K562 (cell line): Measurements from ENCODE around the gene PHF24. TPM values are rescaled to one million over a fixed set of nuclear protein-coding genes. Genes with fewer than 3 reads are reported as not detected.

ENCODE experiments used
- ATF7 ChIP-seq: fragments of 450-650 bp; IDR thresholded peaks from 2 replicates; pipeline ENCODE4 v1.7.1; 2014; ENCODE audit warnings: mild to moderate bottlenecking, moderate library complexity
- CHCHD3 ChIP-seq: fragments of 250-450 bp; sonication (Bioruptor Pico); IDR thresholded peaks from 2 replicates; pipeline ENCODE4 v2.1.2; 2022; ENCODE audit warnings: mild to moderate bottlenecking
- DPF2 ChIP-seq: fragments of 450-650 bp; IDR thresholded peaks from 2 replicates; pipeline ENCODE4 v1.6.1; 2016
- FOSL1 ChIP-seq: fragments of 200-800 bp; sonication (Bioruptor generic); conservative IDR thresholded peaks from 2 replicates; pipeline ENCODE4 v1.6.1; 2016; ENCODE audit warnings: missing genetic modification characterization, missing compliant biosample characterization
- GTF2A2 ChIP-seq: IDR thresholded peaks from 2 replicates; pipeline ENCODE4 v1.6.1; 2016; ENCODE audit warnings: mild to moderate bottlenecking, missing genetic modification characterization, missing compliant biosample characterization
- JUND ChIP-seq, 2 experiments: IDR thresholded peaks; 2 replicates in 1 of 2; 3 replicates in 1 of 2; pipeline ENCODE4 v1.6.1; 2011; ENCODE audit warnings: borderline replicate concordance in 2 of 2, low read depth in 2 of 2, low read length in 2 of 2, improper control_type of control experiment in 1 of 2, missing biosample characterization in 1 of 2, missing genetic modification characterization in 1 of 2, missing genetic modification reagents in 1 of 2
- L3MBTL2 ChIP-seq: fragments of 450-650 bp; IDR thresholded peaks from 2 replicates; pipeline ENCODE4 v1.6.1; 2016; ENCODE audit warnings: mild to moderate bottlenecking, moderate library complexity
- LEF1 ChIP-seq: fragments of 450-650 bp; IDR thresholded peaks from 2 replicates; pipeline ENCODE4 v1.6.1; 2016; ENCODE audit warnings: mild to moderate bottlenecking
- MTF1 ChIP-seq: fragments of 250-450 bp; sonication (Bioruptor Pico); IDR thresholded peaks from 2 replicates; pipeline ENCODE4 v1.9.0; 2021; ENCODE audit warnings: moderate library complexity, mild to moderate bottlenecking, inconsistent platforms, borderline replicate concordance
- MYNN ChIP-seq, 2 experiments: sonication (generic); formaldehyde crosslinking in 1 of 2; IDR thresholded peaks; 2 replicates each; pipeline versions ENCODE4 v1.5.0 to v1.6.1; 2016 to 2020; ENCODE audit warnings: antibody characterized with exemption in 1 of 2, missing genetic modification reagents in 1 of 2
- POLR3G ChIP-seq: IDR thresholded peaks from 2 replicates; pipeline ENCODE4 v1.6.1; 2011; ENCODE audit not compliant: insufficient read length, insufficient replicate concordance; ENCODE audit errors: extremely low read depth
- RBFOX2 ChIP-seq: fragments of 200-400 bp; formaldehyde crosslinking; IDR thresholded peaks from 2 replicates; pipeline ENCODE4 v1.6.1; 2017; ENCODE audit warnings: low read depth, mild to moderate bottlenecking, low read length, moderate library complexity
- TRIM24 ChIP-seq, 2 experiments: fragments of 450-650 bp; IDR thresholded peaks; 2 replicates each; pipeline ENCODE4 v1.6.1; 2016
- ZNF589 ChIP-seq: fragments of 200-800 bp; sonication (Bioruptor generic); IDR thresholded peaks from 2 replicates; pipeline ENCODE4 v1.6.1; 2016; ENCODE audit warnings: low read depth, missing genetic modification characterization, missing compliant biosample characterization
- polyA plus RNA-seq, 8 experiments: library from polyadenylated mRNA; depleted of rRNA in 4 of 8; stranded (reverse) in 5 of 8; unstranded in 3 of 8; fragments of >200 nt; fragmentation: Nextera tagmentation in 2 of 8; fragmentation: Illumina TruSeq in 1 of 8; extraction: Ambion mirVana in 2 of 8; extraction: Trizol in 1 of 8; gene quantifications; 2 replicates each; pipeline versions ENCODE4 v1.2.1 to v1.2.3, GENCODE V29; 2011 to 2014; ENCODE audit warnings: inconsistent platforms in 1 of 8, missing spikeins in 1 of 8
- total RNA-seq, 7 experiments: library from RNA; depleted of rRNA in 6 of 7; stranded (reverse); fragments of >200 nt in 6 of 7; fragmentation: Illumina TruSeq in 2 of 7; extraction: Trizol in 2 of 7; gene quantifications; 2 replicates each; pipeline versions ENCODE4 v1.2.1 to v1.2.3, GENCODE V29; 2011 to 2021; ENCODE audit warnings: low replicate concordance in 1 of 7
- TF ChIP-seq, protein P1 (sequence below): fragments of 450-650 bp; IDR thresholded peaks from 2 replicates; pipeline ENCODE4 v1.6.1; 2016; ENCODE audit warnings: mild to moderate bottlenecking, moderate library complexity
- TF ChIP-seq, protein P2 (sequence below): sonication (generic); formaldehyde crosslinking; IDR thresholded peaks from 2 replicates; pipeline ENCODE4 v1.8.1; 2022; ENCODE audit warnings: missing genetic modification reagents

Gene PHF24
- total and polyA plus RNA-seq, 9 of the 15 experiments (the other 6 are each of a cell fraction or from before 2014, with no cell fraction given), result 0.01 TPM; not detected in 7

GRCh38 chr9:34992376-34992951 is 34.4 kb downstream of the PHF24 start (continued):
- TF ChIP-seq, protein P1, sequence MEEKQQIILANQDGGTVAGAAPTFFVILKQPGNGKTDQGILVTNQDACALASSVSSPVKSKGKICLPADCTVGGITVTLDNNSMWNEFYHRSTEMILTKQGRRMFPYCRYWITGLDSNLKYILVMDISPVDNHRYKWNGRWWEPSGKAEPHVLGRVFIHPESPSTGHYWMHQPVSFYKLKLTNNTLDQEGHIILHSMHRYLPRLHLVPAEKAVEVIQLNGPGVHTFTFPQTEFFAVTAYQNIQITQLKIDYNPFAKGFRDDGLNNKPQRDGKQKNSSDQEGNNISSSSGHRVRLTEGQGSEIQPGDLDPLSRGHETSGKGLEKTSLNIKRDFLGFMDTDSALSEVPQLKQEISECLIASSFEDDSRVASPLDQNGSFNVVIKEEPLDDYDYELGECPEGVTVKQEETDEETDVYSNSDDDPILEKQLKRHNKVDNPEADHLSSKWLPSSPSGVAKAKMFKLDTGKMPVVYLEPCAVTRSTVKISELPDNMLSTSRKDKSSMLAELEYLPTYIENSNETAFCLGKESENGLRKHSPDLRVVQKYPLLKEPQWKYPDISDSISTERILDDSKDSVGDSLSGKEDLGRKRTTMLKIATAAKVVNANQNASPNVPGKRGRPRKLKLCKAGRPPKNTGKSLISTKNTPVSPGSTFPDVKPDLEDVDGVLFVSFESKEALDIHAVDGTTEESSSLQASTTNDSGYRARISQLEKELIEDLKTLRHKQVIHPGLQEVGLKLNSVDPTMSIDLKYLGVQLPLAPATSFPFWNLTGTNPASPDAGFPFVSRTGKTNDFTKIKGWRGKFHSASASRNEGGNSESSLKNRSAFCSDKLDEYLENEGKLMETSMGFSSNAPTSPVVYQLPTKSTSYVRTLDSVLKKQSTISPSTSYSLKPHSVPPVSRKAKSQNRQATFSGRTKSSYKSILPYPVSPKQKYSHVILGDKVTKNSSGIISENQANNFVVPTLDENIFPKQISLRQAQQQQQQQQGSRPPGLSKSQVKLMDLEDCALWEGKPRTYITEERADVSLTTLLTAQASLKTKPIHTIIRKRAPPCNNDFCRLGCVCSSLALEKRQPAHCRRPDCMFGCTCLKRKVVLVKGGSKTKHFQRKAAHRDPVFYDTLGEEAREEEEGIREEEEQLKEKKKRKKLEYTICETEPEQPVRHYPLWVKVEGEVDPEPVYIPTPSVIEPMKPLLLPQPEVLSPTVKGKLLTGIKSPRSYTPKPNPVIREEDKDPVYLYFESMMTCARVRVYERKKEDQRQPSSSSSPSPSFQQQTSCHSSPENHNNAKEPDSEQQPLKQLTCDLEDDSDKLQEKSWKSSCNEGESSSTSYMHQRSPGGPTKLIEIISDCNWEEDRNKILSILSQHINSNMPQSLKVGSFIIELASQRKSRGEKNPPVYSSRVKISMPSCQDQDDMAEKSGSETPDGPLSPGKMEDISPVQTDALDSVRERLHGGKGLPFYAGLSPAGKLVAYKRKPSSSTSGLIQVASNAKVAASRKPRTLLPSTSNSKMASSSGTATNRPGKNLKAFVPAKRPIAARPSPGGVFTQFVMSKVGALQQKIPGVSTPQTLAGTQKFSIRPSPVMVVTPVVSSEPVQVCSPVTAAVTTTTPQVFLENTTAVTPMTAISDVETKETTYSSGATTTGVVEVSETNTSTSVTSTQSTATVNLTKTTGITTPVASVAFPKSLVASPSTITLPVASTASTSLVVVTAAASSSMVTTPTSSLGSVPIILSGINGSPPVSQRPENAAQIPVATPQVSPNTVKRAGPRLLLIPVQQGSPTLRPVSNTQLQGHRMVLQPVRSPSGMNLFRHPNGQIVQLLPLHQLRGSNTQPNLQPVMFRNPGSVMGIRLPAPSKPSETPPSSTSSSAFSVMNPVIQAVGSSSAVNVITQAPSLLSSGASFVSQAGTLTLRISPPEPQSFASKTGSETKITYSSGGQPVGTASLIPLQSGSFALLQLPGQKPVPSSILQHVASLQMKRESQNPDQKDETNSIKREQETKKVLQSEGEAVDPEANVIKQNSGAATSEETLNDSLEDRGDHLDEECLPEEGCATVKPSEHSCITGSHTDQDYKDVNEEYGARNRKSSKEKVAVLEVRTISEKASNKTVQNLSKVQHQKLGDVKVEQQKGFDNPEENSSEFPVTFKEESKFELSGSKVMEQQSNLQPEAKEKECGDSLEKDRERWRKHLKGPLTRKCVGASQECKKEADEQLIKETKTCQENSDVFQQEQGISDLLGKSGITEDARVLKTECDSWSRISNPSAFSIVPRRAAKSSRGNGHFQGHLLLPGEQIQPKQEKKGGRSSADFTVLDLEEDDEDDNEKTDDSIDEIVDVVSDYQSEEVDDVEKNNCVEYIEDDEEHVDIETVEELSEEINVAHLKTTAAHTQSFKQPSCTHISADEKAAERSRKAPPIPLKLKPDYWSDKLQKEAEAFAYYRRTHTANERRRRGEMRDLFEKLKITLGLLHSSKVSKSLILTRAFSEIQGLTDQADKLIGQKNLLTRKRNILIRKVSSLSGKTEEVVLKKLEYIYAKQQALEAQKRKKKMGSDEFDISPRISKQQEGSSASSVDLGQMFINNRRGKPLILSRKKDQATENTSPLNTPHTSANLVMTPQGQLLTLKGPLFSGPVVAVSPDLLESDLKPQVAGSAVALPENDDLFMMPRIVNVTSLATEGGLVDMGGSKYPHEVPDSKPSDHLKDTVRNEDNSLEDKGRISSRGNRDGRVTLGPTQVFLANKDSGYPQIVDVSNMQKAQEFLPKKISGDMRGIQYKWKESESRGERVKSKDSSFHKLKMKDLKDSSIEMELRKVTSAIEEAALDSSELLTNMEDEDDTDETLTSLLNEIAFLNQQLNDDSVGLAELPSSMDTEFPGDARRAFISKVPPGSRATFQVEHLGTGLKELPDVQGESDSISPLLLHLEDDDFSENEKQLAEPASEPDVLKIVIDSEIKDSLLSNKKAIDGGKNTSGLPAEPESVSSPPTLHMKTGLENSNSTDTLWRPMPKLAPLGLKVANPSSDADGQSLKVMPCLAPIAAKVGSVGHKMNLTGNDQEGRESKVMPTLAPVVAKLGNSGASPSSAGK, result 0 out of 2 replicates have a peak, but pooled peaks have one; percentile 23
- peak; percentile 77 for TF ChIP-seq DPF2
- no peak for TF ChIP-seq GTF2A2 (tag)
- 0 out of 4 replicates have a peak, but pooled peaks of 1 of the 2 experiments have one; percentile 16 for TF ChIP-seq TRIM24 (IDR thresholded peaks at IDR 0.05)
- no peak for TF ChIP-seq MTF1
- peak; percentile 94 for TF ChIP-seq JUND (IDR thresholded peaks at IDR 0.05; ENCODE audit: borderline replicate concordance, low read depth, low read length)
- peak; percentile 76; the same call in 1 of the 3 replicates for TF ChIP-seq JUND (tag; IDR thresholded peaks at IDR 0.05; ENCODE audit: borderline replicate concordance, low read depth, low read length)
- TF ChIP-seq POLR3G, result no peak
- peak; percentile 49; the same call in 1 of the 2 replicates for TF ChIP-seq LEF1
- peak; percentile 31; the same call in 1 of the 2 replicates for TF ChIP-seq RBFOX2
- TF ChIP-seq FOSL1 (tag), result peak; percentile 98
- no peak for TF ChIP-seq CHCHD3 (CRISPR knock-in tag)
- no peak for TF ChIP-seq MYNN (IDR thresholded peaks at IDR 0.05)
- TF ChIP-seq MYNN (CRISPR knock-in tag; IDR thresholded peaks at IDR 0.05), result no peak
- TF ChIP-seq ZNF589 (CRISPR knock-in tag), result 0 out of 2 replicates have a peak, but pooled peaks have one; percentile 29
- 0 out of 2 replicates have a peak, but pooled peaks have one; percentile 17 for TF ChIP-seq L3MBTL2
- TF ChIP-seq, protein P2, sequence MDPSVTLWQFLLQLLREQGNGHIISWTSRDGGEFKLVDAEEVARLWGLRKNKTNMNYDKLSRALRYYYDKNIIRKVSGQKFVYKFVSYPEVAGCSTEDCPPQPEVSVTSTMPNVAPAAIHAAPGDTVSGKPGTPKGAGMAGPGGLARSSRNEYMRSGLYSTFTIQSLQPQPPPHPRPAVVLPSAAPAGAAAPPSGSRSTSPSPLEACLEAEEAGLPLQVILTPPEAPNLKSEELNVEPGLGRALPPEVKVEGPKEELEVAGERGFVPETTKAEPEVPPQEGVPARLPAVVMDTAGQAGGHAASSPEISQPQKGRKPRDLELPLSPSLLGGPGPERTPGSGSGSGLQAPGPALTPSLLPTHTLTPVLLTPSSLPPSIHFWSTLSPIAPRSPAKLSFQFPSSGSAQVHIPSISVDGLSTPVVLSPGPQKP (CRISPR knock-in tag), result no peak
- TF ChIP-seq ATF7, result no peak
